ENCODE results near the gene AGTRAP. TPM values are rescaled to one million over a fixed set of nuclear protein-coding genes. Genes with fewer than 3 reads are reported as not detected.

AGTRAP gene
- total and polyA plus RNA-seq, 2 donors (not counting 3 experiments of a cell fraction or from before 2014, with no cell fraction given), result 41.6 to 101 TPM

DNA sequence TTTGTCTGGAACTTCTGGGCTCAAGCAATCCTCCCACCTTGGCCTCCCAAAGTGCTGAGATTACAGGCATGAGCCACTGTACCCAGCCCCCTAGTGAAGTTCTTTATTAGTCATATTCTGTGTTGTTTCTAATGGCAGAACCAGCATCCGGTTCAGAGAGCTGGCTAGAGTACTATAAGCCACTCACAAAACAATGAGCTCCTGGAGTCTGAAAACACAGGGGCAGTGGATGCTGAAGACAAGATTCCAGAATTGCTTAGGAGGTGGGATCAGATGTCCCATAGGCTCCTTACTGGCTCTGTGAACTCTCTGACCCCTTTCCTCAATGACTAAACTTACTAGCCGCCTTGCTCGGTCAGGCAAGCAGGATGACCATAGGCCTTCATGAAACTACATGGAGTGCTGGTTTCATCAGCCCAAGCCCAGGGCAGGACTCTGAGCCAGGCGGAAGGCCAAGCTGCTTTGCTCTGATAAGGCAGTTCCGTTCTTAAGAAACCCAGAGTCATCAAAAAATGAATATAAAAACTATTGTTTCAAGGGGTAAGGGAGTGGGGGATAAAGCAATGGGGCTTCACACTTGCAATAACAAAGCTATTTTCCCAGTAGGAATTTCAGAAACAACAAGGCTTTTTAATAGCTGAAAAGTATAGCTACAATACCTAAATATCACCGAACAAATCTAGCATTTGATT lies 61.7 kb downstream of the AGTRAP start:
- peak; percentile 99 for DNase-seq (ENCODE audit: low read depth, low spot score)
- peak overlapping the region; percentile 84 for H3K9ac ChIP-seq (replicated peaks; ENCODE audit: extremely low read depth, insufficient read depth, low read length)
- CTCF ChIA-PET, result interaction anchor here (0.7 to 1.9 kb wide), 8 partner anchors 9 to 84 kb away, joined by 3 to 31 read pairs (median 4); partner anchors contain the start of genes CLCN6 and MTHFR
- H3K27me3 ChIP-seq (ENCODE audit: control insufficient read depth in 2 of 2, insufficient read depth in 2 of 2, low read length in 2 of 2), result no peaks in the 10 kb centered on the region
- TF ChIP-seq EZH2 (IDR thresholded peaks at IDR 0.05; ENCODE audit: borderline replicate concordance, low read depth, low read length, severe bottlenecking), result no peak
- peak; percentile 81 for TF ChIP-seq GATA2 (IDR thresholded peaks at IDR 0.05; ENCODE audit: insufficient read depth, insufficient read length, low read depth, low read length)
- TF ChIP-seq FOS (IDR thresholded peaks at IDR 0.05; ENCODE audit: borderline replicate concordance, insufficient read depth, low read length), result peak; percentile 49
- TF ChIP-seq MYC (IDR thresholded peaks at IDR 0.05; ENCODE audit: low read depth, low read length), result no peak
- TF ChIP-seq JUN (IDR thresholded peaks at IDR 0.05; ENCODE audit: borderline replicate concordance, insufficient read depth, insufficient read length, low read depth), result peak; percentile 51
- TF ChIP-seq POLR2AphosphoS5 (IDR thresholded peaks at IDR 0.05; ENCODE audit: insufficient read depth, low read depth, low read length), result peak; percentile 64
- TF ChIP-seq, protein P1, sequence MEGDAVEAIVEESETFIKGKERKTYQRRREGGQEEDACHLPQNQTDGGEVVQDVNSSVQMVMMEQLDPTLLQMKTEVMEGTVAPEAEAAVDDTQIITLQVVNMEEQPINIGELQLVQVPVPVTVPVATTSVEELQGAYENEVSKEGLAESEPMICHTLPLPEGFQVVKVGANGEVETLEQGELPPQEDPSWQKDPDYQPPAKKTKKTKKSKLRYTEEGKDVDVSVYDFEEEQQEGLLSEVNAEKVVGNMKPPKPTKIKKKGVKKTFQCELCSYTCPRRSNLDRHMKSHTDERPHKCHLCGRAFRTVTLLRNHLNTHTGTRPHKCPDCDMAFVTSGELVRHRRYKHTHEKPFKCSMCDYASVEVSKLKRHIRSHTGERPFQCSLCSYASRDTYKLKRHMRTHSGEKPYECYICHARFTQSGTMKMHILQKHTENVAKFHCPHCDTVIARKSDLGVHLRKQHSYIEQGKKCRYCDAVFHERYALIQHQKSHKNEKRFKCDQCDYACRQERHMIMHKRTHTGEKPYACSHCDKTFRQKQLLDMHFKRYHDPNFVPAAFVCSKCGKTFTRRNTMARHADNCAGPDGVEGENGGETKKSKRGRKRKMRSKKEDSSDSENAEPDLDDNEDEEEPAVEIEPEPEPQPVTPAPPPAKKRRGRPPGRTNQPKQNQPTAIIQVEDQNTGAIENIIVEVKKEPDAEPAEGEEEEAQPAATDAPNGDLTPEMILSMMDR (IDR thresholded peaks at IDR 0.05; ENCODE audit: extremely low read depth in 1 of 2, insufficient read depth in 1 of 2, low read depth in 1 of 2, low read length in 2 of 2), result no peak
- no peak for TF ChIP-seq POLR2A (IDR thresholded peaks at IDR 0.05; ENCODE audit: low read depth, low read length)
- TF ChIP-seq, protein P2, sequence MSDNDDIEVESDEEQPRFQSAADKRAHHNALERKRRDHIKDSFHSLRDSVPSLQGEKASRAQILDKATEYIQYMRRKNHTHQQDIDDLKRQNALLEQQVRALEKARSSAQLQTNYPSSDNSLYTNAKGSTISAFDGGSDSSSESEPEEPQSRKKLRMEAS (IDR thresholded peaks at IDR 0.05; ENCODE audit: insufficient read depth, insufficient read length), result no peak
- no peaks in the 10 kb centered on the region for H3K9me1 ChIP-seq (replicated peaks; ENCODE audit: control insufficient read depth, extremely low read depth, insufficient read depth, low read length)
- H3K4me1 ChIP-seq (ENCODE audit: control insufficient read depth, extremely low read depth, insufficient read depth, low read length), result peaks cover 33% of the 10 kb centered on the region
- H3K4me2 ChIP-seq (ENCODE audit: insufficient read depth, low read length), result peak overlapping the region; percentile 70
- no peaks in the 10 kb centered on the region for H3K9me3 ChIP-seq (replicated peaks; ENCODE audit: control insufficient read depth, insufficient read depth, low read length)
- peak; percentile 99 for FAIRE-seq
- peak overlapping the region; percentile 96 for H3K27ac ChIP-seq (ENCODE audit: insufficient read depth, low read depth, low read length)
- peak overlapping the region; percentile 12 for H2AFZ ChIP-seq (ENCODE audit: low read depth, low read length)
- H3K79me2 ChIP-seq (ENCODE audit: control insufficient read depth, insufficient read depth, low read length), result peaks cover 3% of the 10 kb centered on the region
- intact Hi-C loops (cut with micrococcal nuclease) (loop anchor here (1.0 to 2.0 kb wide), 2 partner anchors 8 to 111 kb away; partner anchors contain the start of gene MTHFR), dilution Hi-C loops (cut with MboI; ENCODE audit: extremely low pct_ligation_motif_present, low sequenced_read_pairs) (no loop called here)
- H3K36me3 ChIP-seq (ENCODE audit: control insufficient read depth in 2 of 2, extremely low read depth in 1 of 2, insufficient read depth in 2 of 2, low read length in 2 of 2), result peaks cover 6 to 38% of the 10 kb centered on the region in 2 experiments
- POLR2A ChIA-PET, result interaction anchor here (0.9 to 2.1 kb wide), 6 partner anchors 8 to 112 kb away, joined by 3 to 18 read pairs (median 8); partner anchors contain the start of genes CLCN6 and MTHFR
- peak overlapping the region in 1 of 3 experiments; percentile 12 for H3K4me3 ChIP-seq (replicated peaks in 1 of 3; ENCODE audit: insufficient read depth in 1 of 3, low read depth in 1 of 3, low read length in 3 of 3)
- TSS peak; percentile 63 for BruUV-seq (replicated peaks)
- no peaks in the 10 kb centered on the region for H4K20me1 ChIP-seq (replicated peaks; ENCODE audit: control insufficient read depth, extremely low read depth, insufficient read depth, low read length)
